ENCODE measurements around the gene AP1B1.
"Not testable (repeated sequence)": the region's sequence is repeated elsewhere in the genome, so short reads cannot be mapped to it uniquely, and the experiment has no call there.

AP1B1 gene

DNA sequence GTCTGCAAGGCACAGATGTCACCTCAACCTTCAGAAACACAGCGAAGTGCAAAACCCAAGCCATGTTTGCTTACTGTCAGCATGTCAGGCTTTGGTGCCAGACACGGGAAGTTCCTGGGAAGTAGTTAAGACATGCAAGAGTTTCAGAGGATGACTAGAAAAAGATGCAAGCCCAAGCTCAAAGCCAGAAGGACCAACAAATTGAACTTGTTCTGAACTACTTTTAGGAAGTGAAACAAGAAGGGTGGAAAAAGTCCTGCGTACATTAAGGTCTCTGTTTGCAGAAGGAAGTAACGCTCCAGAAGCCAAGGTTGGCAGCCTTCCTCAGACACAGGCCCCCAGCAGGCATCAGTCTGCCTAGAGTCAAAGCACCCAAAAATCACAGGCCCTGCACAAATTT is 2.6 kb downstream of the AP1B1 start:
- DNase-seq, result no peak

DNA sequence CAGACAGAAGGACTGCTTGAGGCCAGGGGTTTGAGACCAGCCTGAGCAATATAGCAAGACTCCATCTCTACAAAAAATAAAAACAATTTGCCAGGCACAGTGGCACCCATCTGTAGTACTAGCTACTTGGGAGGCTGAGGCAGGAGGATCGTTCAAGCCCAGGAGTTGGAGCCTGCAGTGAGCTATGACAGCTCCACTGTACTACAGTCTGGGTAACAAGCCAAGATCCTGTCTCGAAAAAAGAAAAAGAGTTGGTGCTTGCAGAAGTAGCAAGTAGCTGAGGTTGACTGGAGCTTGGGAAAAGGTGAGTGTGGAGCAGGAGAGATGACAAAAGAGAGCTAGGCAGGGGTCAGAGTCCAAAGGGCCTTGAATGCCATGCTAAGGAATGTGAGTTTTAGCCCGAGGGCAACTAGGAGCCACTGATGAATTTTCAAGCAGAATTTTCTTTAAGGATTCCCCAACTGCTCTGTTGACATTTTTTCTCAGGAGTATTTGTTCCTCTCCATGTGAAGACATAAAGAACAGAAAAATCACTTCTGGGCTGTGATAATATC is 3.1 kb downstream of the AP1B1 start:
- DNase-seq, result no peak

DNA sequence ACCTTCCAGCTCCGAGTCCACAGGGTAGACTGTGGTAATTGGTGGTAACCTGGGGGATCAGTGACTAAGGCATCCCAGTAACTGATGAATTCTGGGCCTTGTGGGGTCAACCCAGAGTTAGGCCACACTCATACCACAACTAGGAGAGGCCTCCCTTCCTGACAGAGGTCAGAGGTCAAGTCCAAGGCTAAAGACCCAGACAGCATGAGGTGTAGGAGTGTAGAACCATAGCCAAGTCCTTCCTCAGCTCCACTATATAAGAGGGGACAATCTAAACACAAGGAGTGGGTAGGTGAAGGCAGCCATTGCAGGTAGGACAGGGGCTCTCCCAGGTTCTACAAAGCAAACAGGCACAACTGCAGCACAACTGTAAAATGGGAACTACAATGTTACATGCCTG is 4.6 kb downstream of the AP1B1 start:
- DNase-seq, result no peak

DNA sequence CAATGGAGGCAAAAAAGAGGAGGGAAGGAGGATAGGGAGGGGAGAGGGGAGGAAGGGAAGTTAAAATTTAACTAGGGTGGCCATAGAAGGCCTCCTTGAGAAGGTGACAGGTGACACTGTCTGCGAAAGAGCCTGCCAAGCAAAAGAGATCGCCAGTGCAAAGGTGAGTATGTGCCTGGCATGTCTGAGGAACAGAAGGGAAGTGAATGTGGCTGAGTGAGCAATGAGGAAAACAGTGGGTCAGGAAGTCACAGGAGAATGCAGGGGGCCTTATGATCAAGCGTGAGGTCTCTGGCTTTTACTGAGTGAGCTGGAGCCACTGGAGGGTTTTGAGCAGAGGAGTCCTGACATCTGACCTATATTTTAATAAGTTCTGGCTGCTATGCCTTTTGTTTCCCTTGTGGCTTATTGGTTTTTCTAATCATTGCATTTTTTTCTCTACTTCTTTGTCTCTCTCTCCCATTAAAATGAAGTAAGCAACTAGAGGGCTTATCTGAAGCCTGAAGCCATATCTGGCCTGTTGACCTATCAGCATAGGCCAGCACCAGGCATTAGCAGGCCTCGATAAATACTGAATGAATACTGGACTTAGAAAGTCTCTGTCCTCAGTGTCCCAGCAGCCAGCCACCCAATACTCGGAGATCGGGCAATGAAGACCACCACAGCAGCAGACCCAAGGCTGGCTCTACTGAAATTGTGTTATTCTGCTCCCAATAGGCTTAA is 5.6 kb downstream of the AP1B1 start:
- DNase-seq, result no peak

DNA sequence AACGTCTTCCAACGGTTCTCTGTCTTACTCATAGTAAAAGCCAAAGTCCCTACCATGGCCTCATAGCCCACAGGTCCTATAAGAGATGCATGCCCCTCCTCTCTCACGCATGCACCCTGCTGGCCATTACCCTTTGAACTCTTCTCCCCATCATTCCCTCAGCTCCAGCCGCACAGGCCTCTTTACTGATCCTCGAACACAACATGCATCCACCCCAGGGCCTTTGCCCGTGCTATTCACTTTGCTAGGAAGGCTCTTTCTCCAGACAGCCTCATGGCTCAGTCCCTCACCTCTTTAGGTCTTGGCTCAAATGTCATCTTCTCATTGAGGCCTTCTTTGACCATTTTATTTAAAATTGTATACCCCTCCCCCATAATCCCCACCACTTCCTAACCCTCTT is 7.5 kb downstream of the AP1B1 start:
- DNase-seq, result no peak

DNA sequence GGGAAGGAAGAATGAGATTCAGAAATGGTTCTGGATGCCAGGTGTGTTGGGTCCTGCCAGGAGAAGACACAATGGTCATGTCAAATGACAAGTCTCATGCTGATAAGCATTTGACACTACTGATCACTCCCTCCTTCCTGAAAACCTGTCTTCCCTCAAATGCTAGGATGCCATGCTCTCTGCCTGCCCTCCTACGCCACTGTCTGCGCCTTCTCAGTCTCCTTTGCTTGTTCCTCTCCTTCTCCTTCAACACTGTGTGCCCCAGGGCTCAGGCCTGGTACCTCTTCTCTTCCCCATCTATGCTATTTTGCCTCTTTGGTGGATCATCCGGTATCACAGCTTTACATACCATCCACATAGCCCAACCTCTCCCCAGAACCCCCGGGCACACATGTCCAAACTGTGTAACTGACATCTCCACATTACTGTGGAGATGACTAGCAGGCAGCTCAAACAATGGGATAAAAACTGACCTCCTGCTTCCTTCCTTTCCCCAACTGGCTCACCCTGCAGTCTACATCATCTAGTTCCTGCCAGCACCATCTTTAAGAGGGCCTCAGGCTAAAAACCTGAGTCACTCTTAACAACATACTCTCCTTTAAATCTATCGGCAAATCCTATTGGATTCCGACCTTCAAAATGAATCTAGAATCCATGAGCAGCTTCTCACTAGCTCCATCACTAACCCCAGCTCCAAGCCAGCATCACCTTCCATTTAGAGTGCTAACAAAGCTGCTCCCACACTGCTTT is 8.2 kb downstream of the AP1B1 start:
- DNase-seq, result no peak

DNA sequence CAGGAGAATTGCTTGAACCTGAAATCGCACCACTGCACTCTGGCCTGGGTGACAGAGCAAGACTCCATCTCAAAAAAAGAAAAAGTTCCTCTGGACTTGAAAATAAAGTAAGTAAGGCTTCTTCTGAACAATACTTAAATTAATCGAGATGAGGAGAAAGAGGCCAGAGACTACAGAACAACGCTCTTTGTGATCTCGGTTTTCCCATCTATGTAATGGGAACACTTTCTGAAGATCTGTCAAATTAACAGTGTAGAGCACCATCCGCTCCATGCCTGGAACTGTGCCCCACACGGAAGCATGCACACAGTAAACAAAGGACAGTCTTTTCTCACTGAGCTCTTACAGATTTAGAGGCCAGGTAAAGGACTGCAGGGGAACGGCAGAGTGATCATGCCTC is 9.1 kb downstream of the AP1B1 start:
- no peak for DNase-seq

DNA sequence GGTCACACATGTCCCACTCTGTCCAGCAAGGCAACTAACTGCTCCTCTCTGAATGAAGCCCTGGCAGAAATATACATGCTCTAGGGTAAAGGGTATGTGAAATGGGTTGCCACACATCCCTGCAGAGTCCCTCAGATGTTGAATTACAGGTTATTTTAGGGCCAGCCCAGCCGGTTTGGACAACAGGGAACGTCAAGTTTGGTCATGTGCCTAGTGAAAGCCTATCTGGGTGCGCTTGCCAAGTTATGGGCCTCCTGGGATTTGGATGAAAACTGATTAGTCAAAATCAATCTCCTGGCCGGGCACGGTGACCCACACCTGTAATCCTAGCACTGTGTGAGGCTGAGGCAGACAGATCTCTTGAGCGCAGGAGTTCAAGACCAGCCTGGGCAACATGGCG is 10.4 kb downstream of the AP1B1 start:
- DNase-seq, result no peak

DNA sequence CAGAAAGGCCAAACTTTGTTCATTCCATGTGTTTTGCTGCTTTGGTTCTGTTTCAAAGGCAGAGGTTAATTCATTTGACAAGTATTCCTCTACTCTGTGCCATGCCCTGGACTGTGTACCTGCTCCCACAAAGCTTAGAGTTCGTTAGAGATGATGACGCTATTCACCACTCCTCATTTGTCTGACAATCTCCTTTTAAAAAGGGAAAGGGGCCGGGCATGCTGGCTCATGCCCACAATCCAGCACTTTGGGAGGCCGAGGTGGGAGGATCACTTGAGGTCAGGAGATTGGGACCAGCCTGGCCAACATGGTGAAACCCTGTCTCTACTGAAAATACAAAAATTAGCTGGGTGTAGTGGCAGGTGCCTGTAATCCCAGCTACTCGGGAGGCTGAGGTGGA is 11.7 kb downstream of the AP1B1 start:
- not testable (repeated sequence) for DNase-seq

DNA sequence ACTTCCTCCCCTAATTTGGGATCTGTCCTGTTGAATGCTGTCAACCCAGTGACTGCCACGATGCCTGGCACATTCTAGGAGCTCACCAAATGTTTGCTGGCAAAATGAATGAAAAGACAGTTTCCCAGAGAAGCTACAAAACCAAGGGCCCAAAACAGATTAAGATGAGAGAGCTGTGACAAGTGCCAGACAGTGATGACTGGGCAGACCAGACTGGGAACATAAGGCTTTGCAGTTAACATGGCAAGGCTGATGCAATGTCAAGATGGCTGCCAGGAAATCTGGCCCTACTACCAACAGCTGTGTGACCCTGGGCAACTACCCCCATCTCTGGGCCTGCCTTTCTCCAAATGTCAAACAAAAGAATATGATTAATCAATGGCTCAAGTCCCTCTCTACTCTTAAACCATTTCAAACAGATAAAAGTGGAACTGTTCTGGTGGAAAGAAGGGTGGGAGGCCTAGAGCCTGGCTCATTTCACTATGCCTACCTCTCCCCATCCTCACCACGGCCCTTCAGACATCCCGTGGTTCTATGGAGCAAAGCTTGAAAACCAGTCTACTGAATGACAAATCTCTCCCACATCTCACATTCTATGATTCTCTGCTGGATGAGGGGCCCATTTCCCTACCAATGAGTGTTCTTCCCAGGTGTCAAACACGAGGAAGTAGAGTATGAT is 12.8 kb downstream of the AP1B1 start:
- no peak for DNase-seq

DNA sequence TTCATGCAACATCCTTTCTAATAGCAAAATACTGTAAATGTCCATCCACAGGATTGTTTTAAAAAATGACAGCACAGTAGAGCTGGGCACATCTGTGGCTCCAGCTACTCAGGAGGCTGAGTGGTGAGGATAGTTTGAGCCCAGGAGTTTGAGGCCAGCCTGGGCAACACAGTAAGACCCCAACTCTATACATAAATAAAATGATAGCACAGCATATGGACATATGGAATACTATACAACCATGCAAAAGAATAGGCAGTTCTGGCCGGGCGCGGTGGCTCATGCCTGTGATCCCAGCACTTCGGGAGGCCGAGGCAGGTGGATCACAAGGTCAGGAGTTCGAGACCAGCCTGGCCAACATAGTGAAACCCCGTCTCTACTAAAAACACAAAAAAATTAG is 13.6 kb downstream of the AP1B1 start:
- DNase-seq, result not testable (repeated sequence)

DNA sequence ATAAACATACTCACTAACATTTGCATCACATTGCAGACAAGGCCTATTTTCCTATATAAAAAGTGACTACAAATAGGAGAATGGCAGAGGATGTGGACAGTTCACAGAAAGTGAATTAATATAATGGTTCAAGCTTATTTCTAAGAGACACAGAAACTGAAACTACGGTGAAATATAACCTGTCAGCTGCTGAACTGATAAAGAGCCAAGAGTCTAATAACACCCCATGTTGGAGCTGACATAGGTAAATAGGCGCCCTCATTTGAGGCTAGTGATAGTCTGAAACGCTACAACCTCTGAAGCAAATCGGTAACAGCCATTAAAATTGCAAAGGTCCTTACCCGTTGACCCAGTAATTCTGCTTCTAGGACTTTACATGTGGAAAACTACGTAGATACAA is 14.0 kb downstream of the AP1B1 start:
- DNase-seq, result no peak

DNA sequence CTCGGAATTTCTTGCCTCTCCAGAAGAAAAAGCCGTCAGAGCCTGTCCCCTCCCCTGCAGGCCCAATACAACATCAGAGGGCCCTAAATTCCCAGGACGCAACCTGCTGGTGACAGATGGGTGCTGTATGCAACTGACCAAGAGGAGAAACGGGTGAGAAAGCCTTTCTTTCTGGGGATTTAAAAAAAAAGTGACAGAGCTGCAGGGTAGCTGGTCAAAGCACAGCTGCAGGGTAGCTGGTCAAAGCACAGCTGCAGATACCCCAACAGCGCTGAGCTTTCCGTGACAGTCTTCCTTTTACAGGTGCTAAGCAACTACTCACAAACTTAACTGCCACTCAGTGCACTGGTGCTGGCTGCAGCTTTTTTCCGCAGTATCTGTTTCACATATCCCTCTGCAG is 17.8 kb downstream of the AP1B1 start:
- no peak for DNase-seq

DNA sequence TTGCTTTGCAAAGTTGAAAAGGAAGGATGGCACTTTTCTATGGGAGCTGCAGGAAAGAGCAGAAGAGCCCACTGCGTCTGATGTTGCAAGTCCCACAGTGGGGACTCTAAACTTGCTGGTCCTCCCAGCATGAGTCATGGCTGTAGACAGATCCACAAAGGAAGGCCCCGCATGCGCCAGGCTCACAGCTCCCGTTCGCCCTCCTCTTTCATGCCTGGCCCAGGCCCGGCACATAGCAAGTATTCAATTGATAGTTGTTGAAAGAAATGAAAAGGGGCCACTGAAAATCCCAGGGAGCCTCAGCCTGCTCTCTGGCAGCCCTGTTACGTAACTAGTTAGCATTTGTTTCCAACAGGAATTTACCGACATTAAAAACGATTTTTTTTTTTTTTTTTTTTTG is 18.9 kb downstream of the AP1B1 start:
- no peak for DNase-seq

DNA sequence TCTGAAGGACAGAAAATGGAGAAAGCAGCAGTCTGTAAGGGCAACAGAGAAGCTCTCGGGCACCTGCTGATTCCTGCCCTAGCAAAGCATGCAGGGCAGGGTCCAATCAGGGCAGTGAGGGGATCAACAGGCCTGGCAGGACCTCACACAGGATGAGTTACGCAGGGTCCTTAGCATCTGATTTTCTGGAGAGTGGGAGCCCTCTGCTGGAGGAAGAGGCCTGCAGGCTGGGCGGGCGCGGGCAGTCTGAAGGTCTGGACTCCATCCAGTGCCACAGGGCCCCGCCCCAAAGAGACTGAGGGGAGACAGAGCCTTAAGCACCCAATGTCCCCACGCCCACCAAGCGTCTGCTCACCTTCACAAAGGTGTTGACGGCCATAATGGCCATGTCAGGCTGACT is 28.9 kb downstream of the AP1B1 start:
- peak; percentile 71 for DNase-seq

DNA sequence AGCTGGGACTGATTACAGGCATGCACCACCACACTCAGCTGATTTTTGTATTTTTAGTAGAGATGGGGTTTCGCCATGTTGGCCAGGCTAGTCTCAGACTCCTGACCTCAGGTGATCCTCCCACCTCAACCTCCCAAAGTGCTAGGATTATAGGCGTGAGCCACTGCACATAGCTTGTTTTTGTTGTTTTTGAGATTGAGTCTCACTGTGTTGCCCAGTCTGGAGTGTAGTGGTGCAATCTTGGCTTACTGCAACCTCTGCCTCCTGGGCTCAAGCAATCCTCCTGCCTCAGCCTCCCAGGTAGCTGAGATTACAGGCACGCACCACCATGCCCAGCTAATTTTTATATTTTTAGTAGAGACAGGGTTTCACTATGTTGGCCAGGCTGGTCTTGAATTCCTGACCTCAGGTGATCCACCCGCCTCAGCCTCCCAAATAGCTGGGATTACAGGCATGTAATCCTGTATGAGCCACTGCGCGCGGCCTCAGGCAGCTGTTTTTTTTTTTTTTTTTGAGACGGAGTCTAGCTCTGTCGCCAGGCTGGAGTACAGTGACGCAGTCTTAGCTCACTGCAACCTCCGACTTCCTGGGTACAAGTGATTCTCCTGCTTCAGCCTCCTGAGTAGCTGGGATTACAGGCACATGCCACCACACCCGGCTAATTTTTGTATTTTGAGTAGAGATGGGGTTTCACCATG is 31.0 kb downstream of the AP1B1 start:
- DNase-seq, result not testable (repeated sequence)

DNA sequence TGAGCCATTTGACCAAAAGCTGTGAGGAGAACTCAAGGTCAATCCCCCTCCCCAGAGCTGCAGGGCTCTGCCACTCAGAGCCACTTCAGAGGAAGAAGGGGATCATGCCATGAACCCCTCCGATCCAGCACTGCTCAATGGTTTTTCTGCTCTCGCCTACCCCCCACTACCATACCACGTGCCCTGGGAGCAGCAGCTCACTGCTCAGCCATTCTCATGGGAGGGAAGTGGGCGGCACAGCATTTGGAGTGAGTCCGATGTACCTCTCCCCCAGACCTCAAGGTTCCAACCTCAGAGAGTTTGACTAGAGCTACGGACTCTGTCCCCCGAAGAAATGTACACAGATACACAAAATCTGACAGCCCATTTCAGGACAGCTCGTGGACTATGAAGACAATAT is 34.5 kb downstream of the AP1B1 start:
- DNase-seq, result no peak

DNA sequence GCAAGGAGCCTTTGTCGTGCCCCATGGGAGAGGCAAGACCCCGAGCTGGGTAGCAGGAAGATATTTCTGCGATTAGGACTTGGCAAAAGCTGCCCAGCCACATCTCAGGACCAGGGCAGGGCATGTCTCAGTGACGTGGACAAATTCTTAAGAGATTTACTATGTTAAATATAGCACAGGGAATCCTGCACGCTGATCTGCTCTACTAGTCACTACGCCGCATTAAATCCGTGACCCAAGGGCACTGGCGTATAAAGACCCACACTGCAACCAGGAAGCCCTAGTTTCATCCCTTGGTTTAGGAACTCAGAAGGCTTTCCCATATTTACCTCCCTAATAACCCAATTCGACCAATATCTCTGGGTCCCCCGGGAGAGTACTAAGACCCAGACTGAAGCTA is 35.1 kb downstream of the AP1B1 start:
- no peak for DNase-seq

DNA sequence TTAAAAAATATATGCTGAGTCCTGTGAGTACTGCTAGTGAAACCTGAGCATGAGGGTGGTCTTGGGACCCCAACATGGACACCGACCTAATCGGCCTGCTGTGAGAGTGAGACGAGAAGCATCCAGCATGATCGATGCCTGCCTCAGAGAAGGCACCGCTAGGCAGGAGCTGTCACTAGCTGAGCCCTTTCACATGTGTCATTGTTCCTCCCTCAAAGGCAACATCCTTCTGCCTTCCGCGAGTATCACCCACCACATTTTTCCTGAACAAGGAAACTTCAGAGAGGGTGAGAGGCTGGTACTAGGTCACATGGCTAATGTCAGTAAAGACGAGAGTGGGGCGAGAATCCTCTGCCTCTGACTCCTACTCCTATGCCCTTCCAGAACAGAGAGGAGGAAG is 35.6 kb downstream of the AP1B1 start:
- peak; percentile 20 for DNase-seq

DNA sequence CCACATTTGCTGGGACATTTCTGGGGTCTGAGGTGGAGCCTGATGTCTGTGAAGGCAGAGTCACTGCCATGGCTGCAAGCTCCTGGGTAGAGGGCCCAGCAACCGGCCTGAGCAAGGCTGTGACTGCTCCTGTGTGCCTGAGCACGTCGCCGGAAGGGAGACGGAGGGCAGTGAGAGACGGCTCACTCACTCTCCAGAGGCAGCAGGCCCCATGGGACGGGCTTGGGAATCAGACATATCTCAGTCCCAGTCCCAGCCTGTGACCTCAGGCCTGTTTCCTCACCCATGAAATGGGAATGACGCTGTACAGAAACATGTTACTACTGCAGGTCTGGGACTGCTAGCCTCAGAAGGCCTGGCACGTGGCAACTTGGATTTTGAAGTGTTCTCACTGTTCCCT is 36.5 kb downstream of the AP1B1 start:
- no peak for DNase-seq

DNA sequence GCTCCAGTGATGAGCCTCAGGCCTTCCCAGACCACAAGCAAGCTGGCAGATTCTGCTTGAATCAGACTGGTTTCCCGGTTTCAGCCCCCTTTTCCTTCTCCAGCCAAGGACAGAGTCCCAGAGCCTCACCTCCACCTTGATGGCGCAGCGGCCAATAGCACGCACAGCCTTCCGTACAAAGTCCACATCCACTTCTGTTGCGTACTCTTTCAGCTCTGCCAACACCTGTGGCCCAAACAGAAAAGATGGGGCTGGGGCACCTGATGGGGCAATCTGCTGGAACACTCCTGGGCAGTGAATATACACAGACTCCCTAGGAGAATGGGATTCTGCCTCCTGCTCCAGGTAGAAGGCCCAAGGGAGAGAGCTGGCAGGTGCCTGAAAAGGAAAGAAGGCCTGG is 37.3 kb downstream of the AP1B1 start:
- DNase-seq, result no peak

DNA sequence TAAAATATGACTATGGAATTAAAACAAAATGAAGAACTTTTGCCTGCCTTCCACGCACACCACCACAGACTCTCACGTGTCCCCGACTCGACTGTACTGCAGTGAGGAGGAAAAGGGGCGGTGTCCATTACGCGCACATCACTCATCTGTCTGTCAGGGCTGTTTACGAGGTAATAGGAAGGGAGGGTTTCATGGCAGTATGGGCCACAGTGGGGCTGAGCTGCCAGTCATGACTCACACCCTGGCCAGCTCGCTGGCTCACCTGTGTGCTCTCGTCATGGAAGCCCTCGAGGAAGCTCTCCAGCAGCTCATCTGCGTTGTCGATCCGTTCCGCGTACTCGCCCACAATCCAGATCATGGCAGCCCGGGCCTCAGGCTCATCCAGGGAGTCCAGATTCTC is 39.4 kb downstream of the AP1B1 start:
- DNase-seq, result no peak

DNA sequence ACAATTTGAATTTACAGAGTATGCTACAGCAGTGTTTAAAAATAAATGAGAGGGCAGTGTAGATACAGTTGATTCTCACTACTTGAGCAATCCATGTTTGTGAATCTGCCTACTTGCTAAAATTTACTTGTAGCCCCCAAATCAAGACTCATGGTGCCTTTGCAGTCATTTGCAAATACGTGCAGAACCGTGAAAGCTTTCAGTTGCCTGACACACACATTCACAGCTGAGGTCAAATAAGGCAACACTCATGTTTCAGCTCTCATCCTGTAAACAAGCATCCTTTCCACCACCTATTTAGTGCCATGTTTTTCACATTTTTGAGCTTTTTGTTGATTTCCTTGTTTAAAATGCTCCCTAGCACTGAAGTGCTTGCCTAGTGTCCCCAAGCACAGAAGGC is 40.3 kb downstream of the AP1B1 start:
- no peak for DNase-seq

Data from left hindlimb (tissue), 1 donor.